Inflammatory macrophage treated with lipopolysaccharide for 1 hour (primary cell): ENCODE results near the gene ZNF516.

Source experiments
- DNase-seq, 2 donors: peaks; one replicate each; pipeline ENCODE4 v3.0.0-alpha.2; 2020 to 2022

Gene ZNF516

DNA sequence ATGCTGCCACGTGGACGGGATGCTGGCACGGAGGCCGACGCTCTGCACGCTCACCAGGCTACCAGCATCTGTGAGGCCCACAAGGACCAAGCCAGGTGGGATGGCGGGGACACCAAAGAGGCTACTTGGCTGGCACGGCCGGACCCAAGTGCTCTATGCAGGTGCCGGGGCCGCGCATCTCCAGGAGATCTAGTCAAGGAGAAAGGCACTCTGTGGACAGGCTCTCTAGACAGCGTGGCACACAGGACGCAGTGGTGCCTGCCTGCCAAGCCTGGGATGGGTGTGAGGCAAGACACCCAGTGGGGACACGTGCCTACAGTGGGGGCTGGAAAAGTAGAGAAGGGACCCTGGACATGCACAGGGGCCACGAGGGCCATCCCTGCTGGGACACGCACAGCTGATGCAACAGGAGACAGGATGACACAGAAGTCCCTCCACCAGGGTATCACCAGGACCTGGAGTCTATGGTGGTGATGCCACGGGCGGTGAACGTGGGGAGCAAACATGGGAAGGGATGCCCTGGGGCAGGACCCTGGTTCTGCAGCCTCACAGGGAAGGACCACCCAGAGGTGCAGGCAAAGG lies 28.5 kb downstream of the ZNF516 start:
- DNase-seq = no peak

DNA sequence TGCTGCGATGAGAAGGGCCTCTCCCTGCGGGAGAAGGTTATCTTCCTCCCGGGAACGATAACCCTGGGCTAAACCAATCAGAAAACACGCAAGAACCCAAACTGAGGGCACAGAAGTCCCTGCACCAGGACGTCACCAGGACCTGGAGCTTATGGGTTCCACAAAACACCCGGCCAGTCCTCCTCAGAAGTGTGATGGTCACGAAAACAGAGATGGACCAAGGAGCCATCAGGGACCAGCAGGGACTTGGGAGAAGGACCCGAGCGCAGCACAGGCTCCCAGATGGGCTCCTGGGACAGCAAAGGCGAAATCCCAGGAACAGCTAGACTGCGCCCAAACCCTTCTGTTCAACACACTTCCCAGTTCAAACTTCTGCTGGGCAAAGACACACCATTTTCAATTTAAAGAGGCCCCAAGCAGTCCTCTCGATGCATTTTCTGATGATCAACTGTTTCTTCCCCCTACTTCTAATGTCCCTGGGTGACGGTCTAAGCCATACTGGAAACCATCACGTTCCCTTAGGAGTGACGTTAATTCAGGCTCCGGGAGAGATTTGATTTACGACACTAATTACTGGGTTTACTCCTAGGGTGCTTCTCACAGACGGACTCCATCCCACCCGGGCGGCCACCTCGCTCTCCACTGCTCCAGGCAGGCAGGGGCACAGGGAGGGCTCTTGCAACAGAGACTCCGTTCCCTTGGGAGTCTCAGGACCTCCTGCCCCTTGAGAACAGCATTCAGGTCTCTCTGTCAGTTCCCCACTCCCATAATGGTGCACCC lies 29.2 kb downstream of the ZNF516 start:
- no peak for DNase-seq

DNA sequence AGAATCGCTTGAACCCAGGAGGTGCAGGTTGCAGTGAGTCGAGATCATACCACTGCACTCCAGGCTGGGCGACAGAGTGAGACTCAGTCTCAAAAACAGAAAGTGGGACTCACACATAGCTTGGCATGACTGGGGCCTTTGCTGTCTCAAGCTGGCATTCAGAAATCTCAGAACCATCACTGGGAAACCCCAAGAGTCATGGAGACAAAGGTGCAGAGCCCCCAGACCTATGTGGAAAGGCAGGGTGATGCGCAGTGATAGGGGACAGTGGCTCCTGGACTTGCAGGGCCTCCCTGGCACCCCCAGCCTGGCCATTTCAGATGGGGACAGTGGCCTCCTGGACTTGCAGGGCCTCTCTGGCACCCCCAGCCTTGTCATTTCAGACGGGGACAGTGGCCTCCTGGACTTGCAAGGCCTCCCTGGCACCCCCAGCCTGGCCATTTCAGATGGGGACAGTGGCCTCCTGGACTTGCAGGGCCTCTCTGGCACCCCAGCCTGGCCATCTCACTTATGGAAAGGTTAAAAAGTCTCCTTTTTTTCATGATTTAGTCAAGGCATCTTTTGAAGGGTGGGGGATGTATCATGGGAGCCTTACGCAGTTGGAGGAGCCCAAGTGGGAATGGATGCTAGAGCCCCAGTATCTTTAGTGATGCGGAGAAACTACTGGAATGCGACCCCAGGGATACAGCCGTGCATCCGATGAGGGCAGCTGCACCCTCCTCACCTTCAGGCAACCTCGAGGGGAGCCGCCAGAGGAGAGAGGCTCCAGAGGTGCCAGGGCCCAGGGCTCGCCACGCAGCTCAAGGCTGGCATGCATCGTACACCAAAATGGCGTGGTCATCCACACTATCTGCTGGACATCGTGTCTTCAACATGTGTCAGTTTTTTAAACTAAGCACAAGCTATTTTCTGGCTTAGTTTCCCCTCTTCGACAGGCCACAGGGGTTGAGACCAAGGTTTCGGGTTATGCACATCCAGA lies 30.5 kb downstream of the ZNF516 start:
- no peak for DNase-seq

DNA sequence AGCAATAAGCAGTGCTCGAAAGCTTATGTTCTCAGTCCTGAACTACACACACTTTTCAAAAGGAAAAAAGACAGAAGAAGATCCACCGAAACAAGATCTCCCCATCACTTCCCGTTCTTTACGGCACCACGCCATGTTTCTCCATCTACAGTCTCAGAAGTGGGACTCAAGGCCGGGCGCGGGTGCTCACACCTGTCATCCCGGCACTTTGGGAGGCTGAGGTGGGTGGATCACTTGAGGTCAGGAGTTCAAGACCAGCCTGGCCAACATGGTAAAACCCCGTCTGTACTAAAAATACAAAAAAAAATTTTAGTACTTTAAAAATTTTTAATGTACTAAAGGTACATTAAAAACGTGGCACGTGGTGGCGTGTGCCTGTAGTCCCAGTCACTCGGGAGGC lies 31.2 kb downstream of the ZNF516 start:
- DNase-seq = no peak

DNA sequence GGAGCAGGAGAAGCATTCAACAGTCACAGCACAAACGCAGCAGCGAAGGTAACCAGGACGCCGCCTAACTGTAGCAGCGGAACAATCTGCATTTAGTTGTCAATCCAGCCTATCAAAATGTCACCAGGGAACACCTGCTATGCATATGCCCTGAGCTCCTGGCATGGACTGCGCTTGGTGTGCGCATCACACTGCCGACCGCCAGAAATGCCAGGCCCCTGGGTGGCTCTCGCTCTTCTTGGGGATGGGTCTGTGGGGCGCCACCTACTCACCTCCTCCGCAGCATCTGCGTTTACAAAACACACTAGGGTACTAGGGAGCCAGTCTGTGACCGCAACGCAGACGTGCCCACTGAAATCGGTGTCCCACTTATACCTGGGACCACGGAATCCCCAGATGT lies 31.7 kb downstream of the ZNF516 start:
- no peak for DNase-seq

DNA sequence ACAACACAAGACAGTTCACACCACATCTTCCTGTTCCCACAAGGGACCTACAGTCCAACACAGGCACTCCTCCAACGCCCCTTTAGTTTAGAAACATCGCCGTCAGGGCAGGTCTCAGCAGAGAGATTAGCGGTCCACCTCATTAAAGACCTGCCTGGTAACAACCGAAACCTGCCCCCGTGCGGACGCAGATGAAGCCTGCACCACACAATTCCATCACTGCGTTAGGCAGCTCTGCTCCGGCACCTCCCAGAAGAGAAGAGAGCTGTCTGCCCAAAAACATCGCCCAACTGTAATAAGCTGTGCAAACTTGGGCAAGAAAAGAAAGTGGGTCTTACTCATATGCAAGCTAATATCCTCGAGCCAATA lies 32.7 kb downstream of the ZNF516 start:
- no peak for DNase-seq

DNA sequence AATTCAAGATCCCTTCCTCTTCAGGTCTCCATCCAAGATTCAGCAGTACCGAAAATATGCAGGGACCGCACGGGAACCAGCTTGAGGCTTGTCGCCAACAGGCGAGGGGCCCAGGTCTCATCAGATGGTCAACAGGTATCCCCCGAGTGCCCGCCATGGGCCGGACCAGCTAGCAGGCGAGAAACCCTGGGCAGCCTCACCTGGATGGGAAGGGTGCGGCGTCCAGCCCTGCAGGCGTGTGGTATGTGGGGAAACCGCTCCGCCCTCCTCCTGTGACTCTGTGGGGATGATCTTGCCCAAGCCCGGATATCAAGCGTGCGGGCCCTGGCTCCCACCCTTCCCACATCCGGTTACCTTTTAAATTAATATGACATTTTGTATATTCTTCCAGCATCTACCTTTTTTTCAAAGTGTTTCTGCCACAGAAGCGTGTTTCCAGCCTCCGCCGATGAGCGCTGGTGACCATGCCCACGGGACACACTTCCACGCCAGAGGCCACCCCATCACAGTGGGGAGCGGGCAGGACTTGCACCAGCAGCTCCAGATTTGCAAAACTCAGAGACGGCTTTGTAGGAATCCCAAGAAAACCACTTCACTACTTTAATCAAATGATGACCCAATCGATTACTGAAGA lies 33.2 kb downstream of the ZNF516 start:
- DNase-seq = no peak

DNA sequence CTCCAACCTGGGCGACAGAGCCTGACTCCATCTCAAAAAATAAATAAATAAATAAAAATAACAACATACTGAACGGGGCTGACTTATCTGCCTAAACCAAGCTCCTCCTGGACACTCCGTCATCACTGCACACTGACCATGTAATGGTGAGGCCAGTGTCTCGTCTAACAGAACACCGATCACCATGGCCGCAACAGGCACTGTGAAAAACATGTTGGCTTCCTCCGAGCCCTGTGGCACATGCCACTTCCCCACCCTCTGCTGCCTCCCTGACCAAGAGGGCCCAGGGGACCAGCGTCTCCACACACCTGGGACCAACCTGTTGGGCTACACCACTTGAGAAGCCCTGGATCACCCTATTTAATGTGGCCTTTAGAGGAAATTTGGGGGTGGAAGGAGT lies 33.9 kb downstream of the ZNF516 start:
- no peak for DNase-seq

DNA sequence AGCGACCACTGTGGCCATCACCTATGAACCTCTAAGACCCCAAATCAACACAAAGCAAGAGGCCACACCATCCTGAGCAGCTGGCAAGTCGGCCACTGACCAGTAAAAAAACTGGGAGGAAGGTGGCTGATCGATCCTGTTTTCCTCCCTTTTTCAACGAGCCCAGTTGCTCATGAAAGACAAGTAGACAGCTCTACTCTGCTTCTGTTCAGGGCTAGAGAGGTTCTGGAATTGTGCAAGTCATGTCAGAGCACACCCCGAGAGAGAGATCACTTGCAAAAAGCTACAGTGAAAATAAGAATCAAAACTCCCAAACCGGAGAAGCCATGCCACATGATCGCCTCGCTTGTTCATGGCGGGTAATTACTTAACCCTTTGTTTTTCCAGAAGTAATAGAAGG lies 34.6 kb downstream of the ZNF516 start:
- DNase-seq = no peak

DNA sequence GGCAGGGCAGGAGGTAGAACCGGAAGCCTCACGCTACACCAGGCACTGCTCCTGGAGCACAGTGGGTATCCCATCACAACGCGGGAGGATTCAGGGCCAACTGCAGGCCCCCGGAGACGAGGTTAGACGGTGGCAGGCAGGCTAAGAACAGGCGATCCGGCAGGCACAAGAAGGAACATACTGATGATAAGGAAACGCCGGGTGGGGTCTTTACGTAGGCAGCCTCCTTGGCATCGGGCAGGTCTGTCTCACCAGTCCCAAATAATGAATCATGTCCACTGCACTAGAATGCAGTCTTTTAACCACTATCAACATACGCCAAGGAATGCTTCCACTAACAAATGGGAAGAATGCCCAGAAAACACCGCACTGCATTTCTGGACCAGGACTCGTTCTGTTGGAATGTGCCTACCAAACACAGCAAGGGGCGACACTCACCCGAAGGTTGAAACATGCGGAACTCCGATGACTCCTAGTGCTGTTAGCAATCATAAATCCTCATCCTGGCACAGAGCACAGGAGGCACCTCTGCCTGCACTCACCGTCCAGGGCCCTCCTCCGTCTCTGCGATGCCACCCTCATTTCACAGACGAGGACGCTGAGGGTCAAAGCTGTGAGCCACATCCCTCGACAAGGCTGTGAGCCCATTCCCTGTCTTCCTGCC lies 35.2 kb downstream of the ZNF516 start:
- DNase-seq = no peak

DNA sequence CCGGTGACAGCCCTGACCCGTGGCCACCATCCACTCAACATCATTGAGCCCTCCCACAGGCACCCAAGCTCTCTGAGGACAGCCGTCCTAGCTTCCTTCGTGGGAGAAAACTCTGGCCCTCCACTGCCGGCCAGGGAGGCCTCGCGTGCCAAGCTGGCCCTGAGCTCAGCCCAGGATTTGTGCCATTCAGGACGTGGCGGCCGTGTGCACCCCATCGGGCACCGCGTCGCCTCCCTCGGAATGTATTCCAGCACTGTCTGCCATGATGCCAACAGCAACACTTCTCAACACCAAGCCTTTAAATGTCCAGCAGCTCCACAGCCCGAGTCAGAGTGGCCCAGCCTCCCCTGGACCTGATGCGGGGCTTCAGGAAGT lies 35.7 kb downstream of the ZNF516 start:
- DNase-seq = no peak

DNA sequence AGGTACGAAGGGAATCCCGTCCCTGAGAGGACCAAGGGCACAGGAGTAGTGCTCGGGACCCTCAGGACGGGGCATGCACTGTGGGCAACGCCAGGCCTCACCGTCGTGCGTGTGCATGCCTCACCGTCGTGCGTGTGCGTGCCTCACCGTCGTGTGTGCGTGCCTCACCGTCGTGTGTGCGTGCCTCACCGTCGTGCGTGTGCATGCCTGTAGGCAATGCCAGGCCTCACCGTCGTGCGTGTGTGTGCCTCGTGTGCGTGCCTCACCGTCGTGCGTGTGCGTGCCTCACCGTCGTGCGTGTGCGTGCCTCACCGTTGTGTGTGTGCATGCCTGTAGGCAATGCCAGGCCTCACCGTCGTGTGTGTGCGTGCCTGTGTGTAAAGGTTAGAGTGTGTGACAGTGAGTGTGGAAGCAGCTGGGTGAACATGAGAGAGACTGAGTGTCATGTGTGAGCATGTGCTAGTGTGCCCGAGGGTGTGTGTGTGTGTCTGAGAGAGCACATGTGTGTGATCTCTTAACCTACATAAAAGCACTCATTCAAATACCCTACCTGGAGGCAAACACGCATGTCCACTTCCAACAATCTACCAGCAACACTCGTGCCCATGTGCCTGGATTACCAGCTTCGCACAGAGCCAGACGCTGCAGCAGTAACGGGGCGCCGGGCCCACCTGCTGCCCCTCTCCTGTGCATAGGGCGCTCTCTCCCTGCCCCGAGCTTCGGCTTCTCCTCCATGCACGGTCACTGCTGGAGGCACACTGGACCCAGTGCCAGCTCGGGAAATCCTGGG lies 36.3 kb downstream of the ZNF516 start:
- no peak for DNase-seq

DNA sequence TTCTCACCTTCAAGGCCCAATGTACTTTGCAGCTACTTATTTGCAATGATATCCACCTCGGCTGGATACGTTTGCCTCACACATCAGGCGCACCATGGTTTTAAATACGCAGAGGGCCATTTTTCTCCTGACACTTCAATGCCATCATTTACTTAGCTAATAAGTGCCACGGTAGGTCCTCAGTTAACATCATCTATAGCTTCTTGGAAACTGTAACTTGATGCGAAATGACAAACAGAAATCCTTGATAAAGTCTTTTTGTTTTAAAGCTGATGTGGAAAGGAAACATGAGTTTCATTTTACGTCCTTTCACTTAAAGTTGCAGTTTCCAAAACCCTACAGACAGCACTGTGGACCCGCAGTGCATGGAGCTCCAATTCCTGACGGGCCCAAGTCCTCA lies 37.1 kb downstream of the ZNF516 start:
- no peak for DNase-seq

DNA sequence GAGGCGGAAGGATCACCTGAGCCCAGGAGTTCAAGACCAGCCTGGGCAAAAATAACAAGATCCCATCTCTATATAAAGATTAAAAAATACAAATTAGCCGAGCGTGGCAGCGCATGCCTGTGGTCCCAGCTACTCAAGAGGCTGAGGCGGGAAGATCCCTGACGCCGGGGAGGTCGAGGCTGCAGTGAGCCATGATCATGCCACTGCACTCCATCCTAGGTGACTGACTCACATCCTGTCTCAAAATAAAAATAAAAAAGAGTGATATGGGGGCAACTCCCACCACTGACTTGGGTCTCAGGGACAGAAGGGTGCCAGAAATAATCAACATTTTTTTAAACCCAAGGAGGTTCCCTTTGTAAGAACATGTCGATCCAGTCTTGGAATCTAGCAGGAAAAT lies 37.6 kb downstream of the ZNF516 start:
- DNase-seq = no peak

DNA sequence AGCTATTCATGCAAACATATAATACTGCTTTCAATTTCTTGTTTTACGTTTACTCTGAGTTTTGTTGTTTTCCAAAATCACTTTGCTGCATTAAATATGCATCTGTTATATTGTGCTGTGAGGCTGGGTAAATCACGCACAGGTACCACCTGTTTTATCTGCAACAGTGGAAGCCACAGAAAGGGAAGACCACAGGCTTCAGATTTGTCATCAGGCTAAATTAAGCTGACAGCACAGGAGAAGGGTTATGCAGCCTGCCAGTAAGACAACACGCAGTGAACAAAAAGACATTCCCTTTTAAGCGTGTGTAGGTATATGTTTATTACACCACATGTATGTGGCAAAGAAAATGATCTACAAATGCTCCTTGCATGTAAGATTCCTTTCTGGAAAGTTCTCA lies 38.2 kb downstream of the ZNF516 start:
- DNase-seq = no peak

DNA sequence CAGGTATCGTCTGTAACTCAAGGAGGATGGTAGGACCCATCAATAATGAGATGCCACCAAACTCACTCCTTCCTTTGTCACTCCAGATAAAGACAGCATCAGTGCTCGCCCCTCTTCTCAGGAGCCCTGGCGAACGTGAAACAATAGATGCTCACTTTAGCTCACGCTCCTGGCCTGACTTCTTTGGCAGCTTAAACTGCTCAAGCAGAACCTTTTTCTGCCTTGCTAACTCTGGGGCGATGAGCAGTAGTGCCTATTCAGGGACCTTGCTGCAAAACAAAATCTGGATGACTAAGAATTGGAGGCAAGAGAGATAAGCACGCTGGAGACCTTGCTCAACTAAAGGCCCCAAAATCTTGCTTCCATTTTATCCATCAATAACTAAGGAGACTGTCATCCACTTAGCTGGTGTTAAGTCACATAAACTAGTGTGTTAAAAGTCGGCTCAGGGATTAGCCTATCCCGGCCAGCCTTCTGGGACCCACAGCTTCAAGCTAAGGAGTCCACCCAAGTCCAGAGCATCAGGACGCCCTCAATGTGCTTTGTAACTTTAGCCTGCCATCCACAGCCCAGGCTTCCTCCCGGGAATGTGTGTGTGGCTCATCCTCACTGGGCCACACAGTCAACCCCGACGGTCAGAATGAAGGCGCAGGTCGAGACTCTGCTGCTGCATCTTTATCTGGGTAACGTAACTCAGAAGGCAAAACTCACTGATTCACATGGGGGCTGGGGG lies 38.9 kb downstream of the ZNF516 start:
- no peak for DNase-seq

DNA sequence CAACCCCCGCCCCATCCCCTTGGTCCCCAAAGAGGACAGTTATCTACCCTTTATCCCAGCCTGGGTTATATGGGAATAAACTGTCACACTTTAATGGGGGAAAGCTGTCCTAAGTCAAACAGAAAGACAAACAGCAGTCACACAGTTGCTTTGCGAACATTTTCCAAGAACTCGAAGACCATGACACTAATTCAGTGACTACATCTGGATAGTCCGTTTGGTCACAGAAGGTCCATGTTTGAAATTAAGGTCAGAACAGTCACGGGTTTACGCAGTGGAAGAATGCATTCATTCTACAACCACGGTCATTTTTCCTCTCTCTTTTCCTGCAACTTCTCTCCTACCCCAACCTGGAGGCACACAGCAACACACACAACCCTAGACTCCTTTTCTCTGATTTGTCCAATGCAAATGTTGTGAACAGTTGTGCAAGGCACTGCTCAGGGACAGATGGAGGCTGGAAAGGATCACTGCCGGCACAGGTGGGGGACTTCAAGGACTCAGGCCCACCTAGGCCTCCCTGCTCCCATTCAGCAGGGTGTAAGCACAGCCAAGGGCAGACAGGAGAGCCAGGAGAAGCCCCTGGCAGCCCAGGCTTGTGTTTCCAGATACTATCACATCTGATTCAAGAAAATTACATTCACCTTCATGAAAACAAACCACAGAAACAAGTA lies 39.9 kb downstream of the ZNF516 start:
- no peak for DNase-seq

DNA sequence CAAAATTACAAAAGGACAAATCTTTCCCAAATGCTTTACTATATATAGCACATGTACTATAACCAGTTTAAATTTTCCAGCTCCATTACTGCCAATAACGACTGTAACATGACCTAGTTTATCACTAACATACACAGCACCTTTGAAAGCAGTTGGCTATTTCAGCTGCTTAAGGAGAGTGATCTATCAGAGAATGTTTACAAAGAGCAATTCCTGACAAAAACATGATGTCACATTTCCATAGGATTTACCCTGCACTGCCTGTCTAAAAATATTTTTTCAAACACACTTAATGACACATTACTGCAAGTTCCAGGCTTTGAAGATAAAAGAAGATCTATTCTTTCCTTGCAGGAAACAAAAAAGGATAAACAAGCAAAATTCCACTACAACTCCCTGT lies 40.6 kb downstream of the ZNF516 start:
- no peak for DNase-seq

DNA sequence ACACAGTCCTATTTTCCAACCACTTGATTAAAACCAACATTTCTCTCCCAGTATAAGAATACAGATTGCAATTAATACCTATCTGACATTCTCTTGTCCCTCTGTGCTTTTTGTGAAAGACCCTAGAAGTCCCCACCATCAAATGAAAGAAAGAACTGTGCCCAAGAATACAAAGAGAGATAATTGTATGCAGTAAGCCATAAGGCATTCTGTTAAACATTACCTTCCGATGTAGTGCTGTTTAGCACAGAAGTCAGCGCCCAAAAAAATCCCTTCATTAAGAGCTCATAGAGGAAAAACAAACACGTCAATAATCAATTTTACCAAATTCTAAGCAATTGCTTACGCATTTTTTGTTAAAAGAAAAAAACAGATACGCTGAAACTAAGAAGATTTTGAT lies 41.1 kb downstream of the ZNF516 start:
- no peak for DNase-seq

DNA sequence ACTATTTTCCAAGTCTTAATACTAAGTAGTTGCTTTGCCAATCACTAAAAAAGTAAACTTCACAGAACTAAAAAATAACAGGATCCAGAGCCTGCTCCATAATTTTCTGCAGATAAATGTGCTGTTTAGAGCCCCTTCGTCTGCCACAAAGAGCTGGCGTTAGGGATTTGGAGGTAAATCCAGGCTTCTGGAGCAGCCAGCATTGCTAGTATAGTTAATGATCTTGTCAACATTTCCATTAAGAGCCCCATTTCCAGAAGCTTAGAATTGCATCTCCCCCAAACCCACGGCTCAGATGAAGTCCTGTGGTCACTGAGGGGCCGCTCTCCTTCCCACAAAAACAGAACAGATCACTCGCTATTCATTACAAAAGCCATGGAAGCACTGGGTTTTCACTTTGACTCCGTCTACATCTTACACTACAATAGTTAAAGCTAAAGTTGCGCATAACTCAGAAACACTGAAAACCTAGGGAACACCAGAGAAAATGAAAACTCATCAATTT lies 41.9 kb downstream of the ZNF516 start:
- DNase-seq = no peak
